Measurements from ENCODE around the gene TOP1.

GRCh38 chr20:41055679-41056078, 27.1 kb downstream of the TOP1 start:
- TF ChIP-seq CTCF (conservative IDR thresholded peaks at IDR 0.05 in 1 of 2, IDR thresholded peaks at IDR 0.05 in 1 of 2; ENCODE audit: extremely low read depth in 1 of 2, insufficient read depth in 1 of 2, low read depth in 1 of 2, low read length in 2 of 2) = no peak
- no peak for TF ChIP-seq EZH2 (IDR thresholded peaks at IDR 0.05; ENCODE audit: borderline replicate concordance, low read length)
